ENCODE results near the gene BABAM2.

BABAM2 gene

DNA sequence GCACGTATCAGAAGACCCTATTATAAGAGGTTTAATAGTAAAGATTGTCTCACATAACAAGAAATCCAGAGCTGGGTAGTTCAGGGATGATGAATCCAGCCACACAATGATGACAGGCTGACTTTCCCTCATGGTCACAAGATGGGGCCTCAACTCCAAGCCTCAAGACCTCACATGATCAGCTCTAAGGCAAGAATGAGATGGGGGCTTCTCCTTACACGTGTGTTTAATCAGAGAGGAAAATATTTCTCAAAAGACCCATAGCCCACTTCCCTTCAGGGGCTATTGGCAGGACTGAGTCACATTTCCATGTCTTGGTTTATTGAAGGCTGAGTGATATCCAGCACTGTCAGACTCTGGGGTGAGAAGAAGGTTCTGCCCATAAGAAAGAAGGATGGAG lies 402.0 kb downstream of the BABAM2 start:
- Histone ChIP-seq H3K9me2 (replicated peaks; ENCODE audit: insufficient read depth, low read length) (no peaks in the 10 kb centered on the region), H3K27me3 (replicated peaks; ENCODE audit: insufficient read depth, low read length) (no peaks in the 10 kb centered on the region), H3K27ac (ENCODE audit: low read length) (no peak overlapping the region), H3K9ac (ENCODE audit: low read length) (no peak overlapping the region), H3F3A (ENCODE audit: insufficient read depth, low read length) (no peaks in the 10 kb centered on the region), H3K79me2 (ENCODE audit: low read length) (no peaks in the 10 kb centered on the region), H3K4me3 (ENCODE audit: low read length) (no peak overlapping the region), H3K4me2 (ENCODE audit: low read depth, low read length) (no peak overlapping the region), H3K4me1 (ENCODE audit: low read length) (no peaks in the 10 kb centered on the region), H3K9me3 (replicated peaks; ENCODE audit: insufficient read depth, low read length) (no peaks in the 10 kb centered on the region), H4K20me1 (ENCODE audit: insufficient read depth, low read length) (no peaks in the 10 kb centered on the region), H2AFZ (ENCODE audit: low read length) (no peak overlapping the region), H3K36me3 (replicated peaks; ENCODE audit: insufficient read depth, low read length) (no peaks in the 10 kb centered on the region)
- no peak for DNase-seq
- no peak for TF ChIP-seq EZH2 (optimal IDR thresholded peaks at IDR 0.05; ENCODE audit: low read depth, low read length)
- TF ChIP-seq EZH2phosphoT487 (IDR thresholded peaks at IDR 0.05; ENCODE audit: low read length) = no peak
- TF ChIP-seq CTCF (IDR thresholded peaks at IDR 0.05; ENCODE audit: low read length) = no peak

DNA sequence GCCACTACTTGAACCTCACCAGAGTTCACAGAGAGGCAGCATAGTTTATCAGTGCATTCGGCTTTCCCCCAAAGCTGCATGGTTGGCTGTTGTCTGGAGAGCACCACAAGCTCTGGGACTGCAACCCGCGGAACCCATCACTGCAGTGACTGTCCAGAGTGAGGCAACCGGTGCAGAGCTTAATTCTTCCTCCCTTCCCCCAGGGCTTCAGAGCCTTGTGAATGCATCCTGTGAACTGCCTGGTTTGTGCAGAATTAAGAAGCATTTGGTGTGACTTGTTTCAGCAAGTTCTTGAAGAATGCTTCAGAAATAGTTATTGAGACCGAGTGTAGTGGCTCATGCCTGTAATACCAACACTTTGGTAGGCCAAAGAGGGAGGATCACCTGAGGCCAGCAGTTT lies 402.9 kb downstream of the BABAM2 start:
- H3K27ac ChIP-seq (ENCODE audit: low read length) = no peak overlapping the region
- H3K36me3 ChIP-seq (replicated peaks; ENCODE audit: insufficient read depth, low read length) = no peaks in the 10 kb centered on the region
- no peaks in the 10 kb centered on the region for H3K79me2 ChIP-seq (ENCODE audit: low read length)
- no peaks in the 10 kb centered on the region for H3K9me3 ChIP-seq (replicated peaks; ENCODE audit: insufficient read depth, low read length)
- TF ChIP-seq EZH2 (optimal IDR thresholded peaks at IDR 0.05; ENCODE audit: low read depth, low read length) (no peak), EZH2phosphoT487 (IDR thresholded peaks at IDR 0.05; ENCODE audit: low read length) (no peak), CTCF (IDR thresholded peaks at IDR 0.05; ENCODE audit: low read length) (no peak)
- H3K27me3 ChIP-seq (replicated peaks; ENCODE audit: insufficient read depth, low read length) = no peaks in the 10 kb centered on the region
- no peaks in the 10 kb centered on the region for H3F3A ChIP-seq (ENCODE audit: insufficient read depth, low read length)
- no peak overlapping the region for H3K4me3 ChIP-seq (ENCODE audit: low read length)
- peaks cover 5% of the 10 kb centered on the region; the same call in 1 of the 2 replicates for H3K4me1 ChIP-seq (ENCODE audit: low read length)
- no peak overlapping the region for H3K9ac ChIP-seq (ENCODE audit: low read length)
- no peak for DNase-seq
- H3K4me2 ChIP-seq (ENCODE audit: low read depth, low read length) = no peak overlapping the region
- no peaks in the 10 kb centered on the region for H4K20me1 ChIP-seq (ENCODE audit: insufficient read depth, low read length)
- no peaks in the 10 kb centered on the region for H3K9me2 ChIP-seq (replicated peaks; ENCODE audit: insufficient read depth, low read length)
- H2AFZ ChIP-seq (ENCODE audit: low read length) = no peak overlapping the region

DNA sequence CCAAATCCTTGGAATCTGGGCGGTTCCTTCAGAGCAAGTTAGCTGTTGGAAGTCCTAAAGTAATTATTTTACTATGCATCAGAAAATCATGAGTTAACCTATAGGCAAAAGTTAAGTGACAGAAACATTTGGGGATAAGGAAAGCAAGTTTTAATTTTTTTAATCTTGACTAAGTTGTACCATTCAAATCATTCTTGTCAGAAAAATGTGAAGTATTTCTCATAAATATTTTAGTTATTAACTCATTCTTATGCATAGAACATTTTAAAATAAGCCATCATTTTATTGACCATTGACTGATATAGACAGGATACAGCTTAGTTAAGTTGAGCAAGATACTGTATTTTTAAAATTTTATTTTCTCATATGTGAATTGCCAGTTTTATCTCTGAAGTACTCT lies 403.9 kb downstream of the BABAM2 start:
- H3K4me2 ChIP-seq (ENCODE audit: low read depth, low read length) = no peak overlapping the region
- no peak overlapping the region for H3K9ac ChIP-seq (ENCODE audit: low read length)
- H3K36me3 ChIP-seq (replicated peaks; ENCODE audit: insufficient read depth, low read length) = no peaks in the 10 kb centered on the region
- DNase-seq = no peak
- no peaks in the 10 kb centered on the region for H4K20me1 ChIP-seq (ENCODE audit: insufficient read depth, low read length)
- H3K79me2 ChIP-seq (ENCODE audit: low read length) = no peaks in the 10 kb centered on the region
- peaks cover 8% of the 10 kb centered on the region; the same call in 1 of the 2 replicates for H3K4me1 ChIP-seq (ENCODE audit: low read length)
- no peaks in the 10 kb centered on the region for H3K9me2 ChIP-seq (replicated peaks; ENCODE audit: insufficient read depth, low read length)
- H3K27me3 ChIP-seq (replicated peaks; ENCODE audit: insufficient read depth, low read length) = no peaks in the 10 kb centered on the region
- H3K27ac ChIP-seq (ENCODE audit: low read length) = no peak overlapping the region
- H3F3A ChIP-seq (ENCODE audit: insufficient read depth, low read length) = no peaks in the 10 kb centered on the region
- no peak overlapping the region for H3K4me3 ChIP-seq (ENCODE audit: low read length)
- no peak overlapping the region for H2AFZ ChIP-seq (ENCODE audit: low read length)
- H3K9me3 ChIP-seq (replicated peaks; ENCODE audit: insufficient read depth, low read length) = no peaks in the 10 kb centered on the region
- TF ChIP-seq CTCF (IDR thresholded peaks at IDR 0.05; ENCODE audit: low read length) (no peak), EZH2phosphoT487 (IDR thresholded peaks at IDR 0.05; ENCODE audit: low read length) (no peak), EZH2 (optimal IDR thresholded peaks at IDR 0.05; ENCODE audit: low read depth, low read length) (no peak)
